ENCODE measurements around the gene ACER2.
"Not testable (repeated sequence)": the region's sequence is repeated elsewhere in the genome, so short reads cannot be mapped to it uniquely, and the experiment has no call there.

ACER2 gene

GRCh38 chr9:19409401-19410194 is 789 bp downstream of the ACER2 start:
- DNase-seq: peak; percentile 46

DNA sequence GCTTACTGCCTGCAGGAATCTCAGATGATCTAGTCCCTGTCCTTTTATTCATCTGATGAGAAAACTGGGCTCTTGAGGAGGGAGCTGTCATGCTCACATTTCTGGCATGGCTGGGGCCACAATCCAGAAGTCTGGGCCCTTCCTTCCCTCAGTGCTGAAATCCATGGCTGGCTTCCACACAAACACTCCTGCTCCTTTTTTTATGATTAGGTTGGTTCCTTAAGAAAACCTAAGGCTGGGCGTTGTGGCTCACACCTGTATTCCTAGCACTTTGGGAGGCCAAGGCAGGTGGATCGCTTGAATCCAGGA is 1.3 kb downstream of the ACER2 start:
- DNase-seq: no peak

GRCh38 chr9:19410594-19410993 is 1.8 kb downstream of the ACER2 start:
- no peak for DNase-seq

DNA sequence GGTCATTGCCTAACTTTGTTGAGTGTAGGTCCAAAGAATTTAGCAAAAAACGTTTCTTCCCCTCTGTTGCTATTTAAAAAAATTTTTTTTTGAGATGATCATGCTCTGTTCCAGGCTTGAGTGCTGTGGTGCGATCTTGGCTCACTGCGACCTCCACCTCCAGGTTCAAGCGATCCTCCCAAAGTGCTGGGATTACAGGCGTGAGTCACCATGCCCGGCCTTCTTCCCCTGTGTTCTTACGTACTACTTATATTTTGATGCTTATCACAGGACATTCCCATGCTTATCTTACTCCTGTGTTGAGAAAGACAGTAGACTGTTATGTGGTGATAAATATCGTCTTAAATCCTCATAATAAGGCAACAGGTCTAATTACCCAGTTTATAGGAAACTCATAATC is 2.5 kb downstream of the ACER2 start:
- DNase-seq: no peak

- DNase-seq: not testable (repeated sequence)
Measured at GRCh38 chr9:19413456-19413855, 4.6 kb downstream of the ACER2 start.

DNA sequence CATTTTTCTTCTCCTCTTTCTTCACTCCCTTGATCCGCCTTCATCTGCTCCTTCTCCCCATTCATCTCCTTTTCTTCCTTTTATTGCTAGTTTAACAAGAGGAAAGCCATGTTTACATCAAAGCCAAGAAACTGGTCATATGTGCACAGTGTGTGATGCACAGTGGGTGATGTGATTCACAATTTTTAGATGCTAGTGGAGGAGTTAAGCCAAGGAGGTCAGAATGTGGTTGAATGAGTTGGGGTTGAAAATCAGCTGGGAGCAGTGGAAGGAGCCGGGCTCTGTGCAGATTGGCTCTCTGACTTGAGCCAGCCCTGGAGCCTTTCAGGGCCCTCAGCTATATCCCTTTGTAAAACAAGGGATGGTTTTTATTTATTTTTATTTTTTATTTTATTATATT is 7.3 kb downstream of the ACER2 start:
- DNase-seq: no peak

DNA sequence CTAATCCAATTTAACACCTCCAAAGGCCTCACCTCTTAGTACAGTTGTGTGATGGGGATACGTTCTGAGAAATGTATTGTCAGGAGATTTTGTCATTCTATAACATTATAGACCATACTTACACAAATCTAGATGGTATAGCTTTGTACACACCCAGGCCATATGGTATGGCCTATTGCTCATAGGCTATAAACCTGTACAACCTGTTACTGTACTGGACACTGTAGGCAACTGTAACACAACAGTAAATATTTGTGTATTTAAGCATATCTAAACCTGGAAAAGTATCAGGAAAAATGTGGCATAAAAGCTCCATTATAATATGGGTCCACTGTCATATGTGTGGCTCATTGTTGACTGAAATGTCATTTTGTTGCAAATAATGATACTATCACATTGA is 12.1 kb downstream of the ACER2 start:
- no peak for DNase-seq

GRCh38 chr9:19423163-19423562 is 14.4 kb downstream of the ACER2 start:
- no peak for DNase-seq

- no peak for DNase-seq
Measured at GRCh38 chr9:19424176-19424779, 15.5 kb downstream of the ACER2 start.

GRCh38 chr9:19429595-19429994 is 20.8 kb downstream of the ACER2 start:
- DNase-seq: no peak

GRCh38 chr9:19430201-19430760 is 21.5 kb downstream of the ACER2 start:
- DNase-seq: no peak

- peak; percentile 39 for DNase-seq
Measured at GRCh38 chr9:19431361-19432171, 22.8 kb downstream of the ACER2 start.

GRCh38 chr9:19432473-19432872 is 23.7 kb downstream of the ACER2 start:
- DNase-seq: no peak

DNA sequence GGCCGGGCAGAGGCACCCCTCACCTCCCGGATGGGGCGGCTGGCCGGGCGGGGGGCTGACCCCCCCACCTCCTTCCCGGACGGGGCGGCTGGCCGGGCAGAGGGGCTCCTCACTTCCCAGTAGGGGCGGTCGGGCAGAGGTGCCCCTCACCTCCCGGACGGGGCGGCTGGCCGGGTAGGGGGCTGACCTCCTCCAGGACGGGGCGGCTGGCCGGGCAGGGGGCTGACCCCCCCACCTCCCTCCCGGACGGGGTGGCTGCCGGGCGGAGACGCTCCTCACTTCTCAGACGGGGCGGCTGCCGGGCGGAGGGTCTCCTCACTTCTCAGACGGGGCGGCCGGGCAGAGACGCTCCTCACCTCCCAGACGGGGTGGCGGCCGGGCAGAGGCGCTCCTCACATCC is 24.9 kb downstream of the ACER2 start:
- DNase-seq: not testable (repeated sequence)

DNA sequence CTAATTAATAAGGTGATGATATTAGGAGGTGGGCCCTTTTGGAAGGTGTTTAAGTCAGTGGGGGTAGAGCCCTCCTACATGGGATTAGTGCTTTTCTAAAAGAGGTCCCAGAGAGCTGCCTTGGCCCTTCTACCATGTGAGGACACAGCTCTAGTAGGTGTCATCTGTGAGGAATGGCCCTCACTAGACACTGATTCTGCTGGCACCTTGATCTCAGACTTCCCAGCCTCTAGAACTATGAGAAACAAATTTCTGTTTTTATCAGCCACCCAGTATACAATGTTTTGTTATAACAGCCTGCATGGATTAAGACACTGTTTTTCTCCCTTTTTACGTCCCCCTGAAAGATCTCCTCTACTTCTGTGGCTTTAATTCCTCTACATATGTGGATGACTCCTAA is 31.6 kb downstream of the ACER2 start:
- DNase-seq: no peak

DNA sequence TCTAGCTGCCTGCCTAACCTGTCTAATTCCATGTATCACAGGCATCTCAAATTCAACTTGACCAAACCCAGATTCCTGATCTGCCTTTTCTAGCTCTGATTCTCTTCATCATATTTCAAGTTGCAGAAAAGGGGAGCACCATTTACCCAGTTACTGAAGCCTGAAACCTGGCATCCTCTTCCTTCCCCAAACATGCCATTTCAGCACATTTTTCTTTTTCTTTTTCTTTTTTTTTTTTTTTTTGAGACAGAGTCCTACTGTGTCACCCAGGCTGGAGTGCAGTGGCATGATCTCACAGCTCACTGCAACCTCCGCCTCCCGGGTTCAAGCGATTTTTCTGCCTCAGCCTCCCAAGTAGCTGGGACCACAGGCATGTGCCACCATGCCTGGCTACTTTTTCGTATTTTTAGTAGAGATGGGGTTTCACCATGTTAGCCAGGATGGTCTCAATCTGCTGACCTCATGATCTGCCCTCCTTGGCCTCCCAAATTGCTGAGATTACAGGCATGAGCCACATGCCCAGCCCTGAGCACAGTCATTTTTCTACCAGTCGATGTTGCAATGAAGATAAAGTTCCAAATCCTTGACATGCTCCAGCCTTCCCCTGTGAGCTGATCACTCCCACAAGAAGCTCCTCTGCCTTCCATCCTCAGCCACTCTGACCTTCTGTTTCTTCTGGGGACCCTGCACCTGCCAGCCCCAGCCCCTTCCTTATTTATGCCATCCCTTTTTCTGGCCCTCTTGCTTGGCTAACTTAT is 32.2 kb downstream of the ACER2 start:
- DNase-seq: no peak

- DNase-seq: no peak
Measured at GRCh38 chr9:19441730-19442129, 32.9 kb downstream of the ACER2 start.

- DNase-seq: no peak
Measured at GRCh38 chr9:19442240-19442639, 33.4 kb downstream of the ACER2 start.

- no peak for DNase-seq
Measured at GRCh38 chr9:19445452-19445851, 36.6 kb downstream of the ACER2 start.

GRCh38 chr9:19446361-19446861 is 37.6 kb downstream of the ACER2 start:
- no peak for DNase-seq

DNA sequence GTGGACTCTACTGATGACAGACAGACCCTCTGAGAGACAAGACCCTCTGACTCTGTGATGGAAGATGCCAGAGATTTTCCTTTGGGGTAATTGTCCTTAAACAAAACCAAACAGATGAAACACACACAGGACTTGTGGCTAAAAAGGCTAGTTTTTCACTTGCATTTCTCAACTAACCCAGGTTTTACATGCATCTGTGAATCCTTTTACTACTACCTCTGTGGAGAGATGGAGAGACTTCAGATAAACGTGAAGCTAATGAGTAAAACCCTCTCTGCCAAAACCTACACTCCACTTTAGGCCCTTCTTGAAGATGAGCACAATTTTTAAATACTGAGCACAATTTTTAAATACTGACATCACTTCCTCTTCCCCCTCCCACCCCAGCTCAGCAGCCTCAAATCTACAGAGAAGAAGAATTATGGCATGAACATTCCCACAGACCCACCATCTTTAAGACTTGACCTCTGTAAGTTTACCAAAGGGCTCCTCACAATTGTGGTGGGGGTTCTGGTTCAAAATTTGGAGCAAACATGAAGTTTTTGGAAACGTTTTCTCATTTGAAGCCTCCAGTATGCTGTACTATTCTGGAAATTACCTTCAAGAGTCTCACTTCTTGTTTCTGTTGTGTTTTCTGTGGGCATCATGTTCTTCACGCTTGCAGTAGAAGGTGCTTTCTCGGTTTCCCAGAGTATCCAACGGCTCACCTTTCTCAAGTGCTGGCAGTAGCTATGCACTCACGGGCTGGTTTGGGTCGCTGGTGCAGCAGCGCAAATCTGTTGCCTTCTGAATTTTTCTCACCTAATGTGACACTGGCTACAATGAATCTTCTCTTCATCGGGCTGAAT is 42.7 kb downstream of the ACER2 start:
- DNase-seq: no peak

DNA sequence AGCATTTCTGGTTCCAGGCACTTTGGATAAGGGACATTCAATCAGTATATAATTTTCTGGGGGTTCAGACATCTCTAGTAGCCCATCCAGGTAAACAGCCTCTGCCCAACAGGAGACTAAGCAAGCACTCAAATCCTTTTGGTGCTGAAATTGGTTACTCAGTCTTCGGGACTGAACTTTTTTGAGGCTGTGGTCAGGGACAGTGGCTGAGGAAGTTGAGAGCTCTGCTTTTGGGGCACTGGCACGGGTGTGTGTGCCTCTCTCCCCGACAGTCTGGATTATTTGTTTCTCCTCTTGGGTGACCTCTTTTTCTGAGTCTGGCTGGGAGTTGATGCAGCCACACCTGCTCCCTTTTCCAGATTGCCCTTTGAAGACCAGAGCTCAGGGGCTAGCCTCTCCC is 47.6 kb downstream of the ACER2 start:
- no peak for DNase-seq

All from right hindlimb (tissue), 1 donor.